HG03565 (cell line): ENCODE data around the gene ARHGAP19.
"Not testable (repeated sequence)": the region's sequence is repeated elsewhere in the genome, so short reads cannot be mapped to it uniquely, and the experiment has no call there.

Experiments
- ATAC-seq: cut with Tn5 transposase; IDR thresholded peaks from one replicate; pipeline ENCODE4 v1.9.1; 2021; ENCODE audit warnings: mild to moderate bottlenecking, moderate library complexity; ENCODE audit not compliant: unreplicated experiment

ARHGAP19 gene

DNA sequence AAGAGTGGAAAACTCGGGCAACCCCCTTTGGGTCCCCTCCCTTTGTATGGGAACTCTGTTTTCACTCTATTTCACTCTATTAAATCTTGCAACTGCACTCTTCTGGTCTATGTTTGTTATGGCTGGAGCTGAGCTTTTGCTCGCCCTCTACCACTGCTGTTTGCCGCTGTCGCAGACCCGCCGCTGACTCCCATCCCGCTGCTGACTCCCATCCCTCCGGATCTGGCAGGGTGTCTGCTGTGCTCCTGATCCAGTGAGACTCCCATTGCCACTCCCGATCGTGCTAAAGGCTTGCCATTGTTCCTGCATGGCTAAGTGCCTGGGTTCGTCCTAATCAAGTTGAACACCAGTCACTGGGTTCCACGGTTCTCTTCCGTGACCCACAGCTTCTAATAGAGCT, 2.4 kb downstream of the ARHGAP19 start:
- ATAC-seq: not testable (repeated sequence)

DNA sequence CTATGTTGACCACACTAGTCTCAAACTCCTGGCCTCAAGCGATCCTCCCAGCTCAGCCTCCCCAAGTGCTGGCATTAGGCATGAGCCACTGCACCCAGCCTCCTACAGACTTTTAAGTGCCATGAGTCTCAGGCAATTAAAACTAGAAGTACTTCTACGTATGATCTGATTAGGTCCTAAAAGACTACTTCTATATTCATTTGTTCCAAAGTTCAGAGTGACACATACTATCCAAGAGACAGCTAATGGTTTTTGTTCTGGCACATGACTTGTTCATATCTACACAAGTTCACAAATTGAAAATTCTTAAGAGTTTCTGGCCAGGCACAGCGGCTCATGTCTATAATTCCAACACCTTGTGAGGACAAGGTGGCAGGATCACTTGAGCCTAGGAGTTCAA, 11.7 kb downstream of the ARHGAP19 start:
- ATAC-seq: no peak

GRCh38 chr10:97279121-97279815, 13.2 kb downstream of the ARHGAP19 start:
- ATAC-seq: no peak

DNA sequence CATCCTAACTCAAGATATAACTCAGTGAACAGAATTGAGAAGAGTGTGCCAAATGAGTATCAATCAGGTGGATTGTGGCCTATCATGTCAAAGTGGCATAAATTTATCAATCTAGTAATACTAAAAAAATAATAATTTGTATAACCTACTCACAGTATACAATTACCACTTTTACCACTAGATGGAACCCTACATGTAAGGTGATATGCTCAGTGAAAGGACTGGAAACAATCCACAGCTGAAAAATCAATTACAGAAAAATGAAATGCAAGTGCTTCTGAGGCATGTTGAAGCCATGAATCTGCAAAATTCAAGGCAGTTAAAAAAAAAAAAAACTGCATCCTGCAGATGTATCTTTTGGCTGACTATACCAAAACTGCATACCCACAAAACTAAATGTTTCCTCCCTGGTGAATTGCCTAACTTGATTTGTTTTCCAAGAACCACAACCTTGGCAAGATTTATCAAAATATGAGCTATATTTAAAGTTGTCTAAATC, 13.9 kb downstream of the ARHGAP19 start:
- peak; percentile 43 for ATAC-seq

- ATAC-seq: no peak
Observed at GRCh38 chr10:97277551-97277950, 14.9 kb downstream of the ARHGAP19 start.

GRCh38 chr10:97274828-97275227, 17.6 kb downstream of the ARHGAP19 start:
- ATAC-seq: no peak

GRCh38 chr10:97273700-97274099, 18.7 kb downstream of the ARHGAP19 start:
- no peak for ATAC-seq

- ATAC-seq: no peak
Observed at GRCh38 chr10:97270523-97271154, 21.8 kb downstream of the ARHGAP19 start.

GRCh38 chr10:97267671-97268070, 24.8 kb downstream of the ARHGAP19 start:
- ATAC-seq: no peak

DNA sequence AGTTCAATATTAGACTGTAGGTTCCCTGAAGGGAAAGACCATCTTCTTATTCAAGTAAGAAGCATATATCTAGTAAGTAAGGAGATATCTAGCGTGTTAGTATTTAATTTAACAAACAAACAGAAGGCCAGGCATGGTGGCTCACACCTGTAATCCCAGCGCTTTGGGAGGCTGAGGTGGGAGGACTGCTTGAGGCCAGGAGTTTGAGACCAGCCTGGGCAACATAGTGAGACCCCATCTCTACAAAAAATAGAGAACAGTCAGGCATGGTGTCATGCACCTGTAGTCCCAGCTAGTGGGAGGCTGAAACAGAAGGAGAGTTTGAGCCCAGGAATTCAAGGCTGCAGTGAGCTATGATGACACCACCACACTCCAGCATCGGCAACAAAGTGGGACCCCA, 27.3 kb downstream of the ARHGAP19 start:
- not testable (repeated sequence) for ATAC-seq

GRCh38 chr10:97263971-97264370, 28.5 kb downstream of the ARHGAP19 start:
- no peak for ATAC-seq

DNA sequence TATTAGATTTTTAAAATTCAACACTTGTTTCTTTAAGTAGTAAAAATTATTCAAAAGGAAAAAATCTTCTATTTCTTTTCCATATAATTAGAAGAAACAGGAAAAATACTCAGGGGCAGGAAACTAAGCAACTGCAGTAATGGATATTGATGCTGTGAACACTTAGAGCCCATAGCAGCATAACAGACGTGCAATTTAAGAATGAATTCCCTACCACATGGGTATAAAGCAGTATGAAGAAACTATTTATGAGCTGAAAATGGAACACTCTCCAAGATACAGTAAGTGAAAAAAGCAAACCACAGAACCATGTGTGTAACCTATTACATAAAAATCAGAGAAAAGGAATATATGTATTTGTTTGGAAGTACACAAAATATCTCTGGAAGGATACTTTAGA, 30.8 kb downstream of the ARHGAP19 start:
- ATAC-seq: no peak

- ATAC-seq: no peak
Observed at GRCh38 chr10:97261183-97261582, 31.3 kb downstream of the ARHGAP19 start.

GRCh38 chr10:97259119-97259518, 33.3 kb downstream of the ARHGAP19 start:
- no peak for ATAC-seq

DNA sequence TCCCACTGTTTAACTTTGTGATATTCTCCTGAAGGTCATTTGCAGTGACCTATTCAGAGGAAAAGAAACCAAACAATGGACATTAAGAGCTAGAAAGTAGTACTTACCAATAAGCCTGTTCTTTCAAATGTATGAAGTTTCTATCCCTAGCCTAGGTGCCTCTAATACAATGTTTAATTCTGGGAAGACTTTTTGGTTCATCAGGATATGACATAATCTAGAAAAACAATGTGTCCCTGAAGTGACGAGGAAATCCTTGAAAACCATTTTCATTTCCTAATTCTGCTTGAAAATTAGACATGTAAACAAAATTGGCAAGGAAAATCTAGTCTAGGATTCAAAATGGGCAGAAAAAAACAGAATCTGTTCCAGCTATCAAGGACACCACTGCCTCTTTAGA, 36.1 kb downstream of the ARHGAP19 start:
- ATAC-seq: no peak

DNA sequence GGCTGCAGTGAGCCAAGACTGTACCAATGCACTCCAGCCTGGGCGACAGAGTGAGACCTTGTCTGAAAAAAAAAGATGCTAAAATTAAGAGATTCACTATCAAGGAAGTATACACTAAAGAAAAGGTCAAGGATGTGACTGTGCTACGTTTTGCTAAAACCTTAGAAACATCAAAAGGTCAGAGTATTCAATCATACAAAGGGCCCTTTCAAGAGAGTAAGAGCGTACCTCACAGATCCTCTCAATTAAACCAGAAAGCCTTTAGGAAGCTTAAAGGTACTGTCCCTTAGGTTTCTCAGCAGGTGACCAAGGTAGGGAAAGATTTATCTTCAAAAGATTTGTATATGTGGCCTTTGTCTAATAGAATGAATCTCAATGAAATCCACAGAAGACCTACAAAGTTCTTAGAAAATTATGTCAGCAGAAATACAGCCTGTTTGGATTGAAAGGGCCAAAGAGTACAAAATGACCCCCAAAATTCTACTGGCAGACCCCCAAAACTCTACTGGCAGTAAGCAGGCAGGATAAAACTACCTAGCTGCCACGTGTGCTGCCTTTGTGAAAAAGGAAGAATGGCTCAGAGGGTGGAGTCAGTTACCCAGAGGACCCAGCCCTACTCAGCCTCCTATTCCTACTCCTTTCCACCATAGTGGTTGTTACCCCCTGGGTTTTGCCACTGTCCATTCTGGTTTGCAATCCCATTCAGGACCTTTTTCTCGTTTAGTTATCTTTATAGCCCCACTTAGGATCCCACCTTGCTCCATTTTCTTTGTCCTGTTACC, 36.7 kb downstream of the ARHGAP19 start:
- ATAC-seq: no peak

DNA sequence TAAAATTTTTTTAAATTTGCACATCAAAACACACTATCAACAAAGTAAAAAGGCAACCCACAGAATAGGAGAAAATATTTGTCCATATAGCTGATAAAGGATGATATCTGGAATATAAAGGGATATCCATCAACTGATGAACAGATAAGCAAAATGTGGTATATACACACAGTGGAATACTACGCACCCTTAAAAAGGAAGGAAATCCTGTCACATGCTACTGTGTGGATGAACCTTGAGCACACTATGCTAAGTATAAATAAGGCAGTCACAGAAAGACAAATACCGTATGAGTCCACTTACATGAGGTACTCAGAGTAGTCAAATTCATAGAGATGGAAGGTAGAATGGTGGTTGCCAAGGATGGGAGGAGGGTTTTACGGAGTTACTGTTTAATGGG, 37.7 kb downstream of the ARHGAP19 start:
- no peak for ATAC-seq

- ATAC-seq: no peak
Observed at GRCh38 chr10:97250952-97251351, 41.5 kb downstream of the ARHGAP19 start.

DNA sequence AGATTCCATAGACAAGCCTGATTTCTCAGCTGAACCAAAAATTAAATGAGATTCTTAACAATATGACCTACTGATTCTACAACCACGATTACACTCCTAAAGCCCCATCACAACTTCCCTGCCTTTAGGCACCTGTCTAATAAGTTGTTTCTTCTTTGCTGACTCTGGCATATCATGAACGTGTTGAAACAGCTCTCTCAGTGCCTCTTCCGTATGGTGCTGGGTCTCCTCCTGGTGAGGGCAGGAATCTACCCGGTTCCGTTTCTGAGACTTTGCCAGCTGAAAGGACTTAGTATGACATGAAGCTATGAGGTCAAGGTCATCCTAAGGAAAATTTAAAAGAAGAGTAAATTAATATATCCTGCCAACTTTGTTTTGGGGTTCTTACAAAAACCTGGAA, 48.6 kb downstream of the ARHGAP19 start:
- no peak for ATAC-seq

DNA sequence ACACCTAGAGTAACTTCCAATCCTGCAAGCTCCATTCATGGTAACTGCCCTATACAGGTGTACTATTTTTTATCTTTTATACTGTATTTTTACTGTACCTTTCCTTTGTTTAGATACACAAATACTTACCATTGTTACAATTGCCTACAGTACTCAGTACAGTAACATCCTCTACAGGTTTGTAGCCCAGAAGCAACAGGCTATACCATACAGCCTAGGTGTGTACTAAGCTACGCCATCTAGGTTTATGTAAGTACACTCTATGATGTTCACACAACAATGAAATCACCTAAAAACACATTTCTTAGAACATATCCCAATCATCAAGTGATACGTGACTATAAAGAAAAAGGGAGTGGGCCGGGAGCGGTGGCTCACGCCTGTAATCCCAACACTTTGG, 53.6 kb downstream of the ARHGAP19 start:
- no peak for ATAC-seq

GRCh38 chr10:97235353-97235752, 57.1 kb downstream of the ARHGAP19 start:
- no peak for ATAC-seq

DNA sequence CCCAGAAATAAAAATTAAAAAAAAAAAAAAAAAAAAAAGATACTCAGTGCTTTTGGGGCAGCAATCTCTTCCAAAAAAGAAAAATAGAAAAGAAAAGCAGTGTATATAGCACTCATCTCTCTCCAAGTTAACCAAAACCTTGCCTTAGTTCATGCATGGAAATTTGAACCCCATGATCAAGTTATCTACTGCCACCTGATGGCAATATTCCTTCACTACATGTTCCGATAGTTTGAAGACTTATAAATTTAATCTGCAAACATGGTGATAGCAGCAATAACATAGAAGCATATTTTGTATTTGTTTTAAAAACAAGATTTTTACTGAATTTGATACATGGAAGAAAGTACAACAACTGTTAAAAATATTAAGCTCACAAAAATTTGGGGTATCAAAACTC, 58.0 kb downstream of the ARHGAP19 start:
- no peak for ATAC-seq
